Smooth muscle cell of bladder (primary cell): Measurements from ENCODE around the gene ZFTA. TPM values are rescaled to one million over a fixed set of nuclear protein-coding genes. Genes with fewer than 3 reads are reported as not detected.

ENCODE experiments used
- total RNA-seq: library from RNA; depleted of rRNA; stranded (reverse); fragments of >200 nt; gene quantifications from 2 replicates; pipeline ENCODE4 v1.2.3, GENCODE V29; 2014

Gene ZFTA
- total RNA-seq: 7.4 and 10.2 TPM in 2 replicates

DNA sequence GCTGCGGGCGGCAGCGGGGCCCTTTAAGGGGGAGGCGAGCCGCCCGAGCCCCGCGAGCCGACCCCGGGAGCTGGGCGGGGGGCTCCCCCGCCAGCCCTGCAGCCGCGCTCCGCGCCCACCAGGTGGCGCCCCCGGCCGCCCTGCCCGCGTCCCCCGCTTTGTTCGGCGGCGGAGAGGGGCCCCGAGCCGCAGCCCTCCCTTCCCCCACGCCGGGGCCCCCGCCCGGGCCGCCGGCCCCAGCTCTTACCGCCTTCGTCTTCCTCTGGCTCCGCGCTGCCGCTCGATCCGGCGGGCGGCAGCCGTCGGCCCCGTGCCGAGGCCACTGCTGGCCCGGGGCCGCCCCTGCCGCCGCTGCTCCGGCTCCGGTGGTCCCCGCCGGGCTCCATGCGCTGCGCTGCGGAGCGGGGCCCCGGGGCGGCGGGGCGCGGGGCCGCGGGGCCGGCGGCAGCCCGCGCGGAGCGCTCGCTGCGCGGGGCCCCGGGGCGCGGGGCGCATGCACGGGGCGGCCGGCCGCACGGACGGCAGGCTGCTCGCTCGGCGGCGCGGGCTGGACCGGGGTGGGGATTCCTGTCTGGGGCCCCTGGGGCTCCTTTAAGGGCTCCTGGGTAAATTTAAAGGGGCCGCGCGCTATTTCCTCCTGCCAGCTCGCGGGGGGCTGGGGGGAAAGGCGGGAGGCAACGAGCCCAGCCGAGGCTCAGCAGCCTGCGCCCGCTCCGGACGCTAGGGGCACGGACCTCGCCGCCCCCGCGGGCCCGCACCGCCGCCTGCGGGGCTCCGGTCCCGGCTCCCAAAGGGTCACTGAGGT lies at the start of gene ZFTA:
Gene ZFTA, minus strand, starts transcription at position 539 of the 805 bp plus-strand sequence. Its CDS starts 153 bp downstream, at position 386.

GRCh38 chr11:63813035-63813562 lies 44.5 kb upstream of the ZFTA start, which contains the start of gene SPINDOC:
Gene SPINDOC, plus strand, starts transcription at chr11:63813456. Its CDS starts 231 bp downstream, at chr11:63813687.

Other genes starting within 250 kb of the ZFTA start
- gene PLAAT4, start 232.0 kb downstream of the ZFTA start, total RNA-seq: 15.8 and 23.9 TPM in 2 replicates
- 0.18 TPM in 1 of 2 replicates, not detected in the other for gene PLAAT2, start 205.4 kb downstream of the ZFTA start, total RNA-seq
- 18.5 and 40.7 TPM in 2 replicates for gene PLAAT3, start 154.3 kb downstream of the ZFTA start, total RNA-seq
- 120 and 130 TPM in 2 replicates for gene ATL3, start 97.4 kb downstream of the ZFTA start, total RNA-seq
- gene RTN3, start 87.3 kb downstream of the ZFTA start, total RNA-seq: 52.3 and 54.5 TPM in 2 replicates
- 8.1 and 12.1 TPM in 2 replicates for gene SPINDOC, start 44.7 kb upstream of the ZFTA start, total RNA-seq
- gene MARK2, start 70.3 kb upstream of the ZFTA start, total RNA-seq: 4.8 and 6.3 TPM in 2 replicates
- gene RCOR2, start 148.4 kb upstream of the ZFTA start, total RNA-seq: 2.8 and 4.3 TPM in 2 replicates
- 6.4 and 9.2 TPM in 2 replicates for gene NAA40, start 170.2 kb upstream of the ZFTA start, total RNA-seq
- 347 and 502 TPM in 2 replicates for gene COX8A, start 205.8 kb upstream of the ZFTA start, total RNA-seq
- 44.9 and 49.4 TPM in 2 replicates for gene OTUB1, start 217.7 kb upstream of the ZFTA start, total RNA-seq